ENCODE data around the gene CTTNBP2.

CTTNBP2 gene

GRCh38 chr7:117873310-117874190 is at the start of gene CTTNBP2:
Gene CTTNBP2, minus strand, starts transcription at chr7:117873441. Its CDS starts 26 bp downstream, at chr7:117873415.
- DNase-seq, result no peak

GRCh38 chr7:117916309-117916708 is 43.1 kb upstream of the CTTNBP2 start:
- DNase-seq, result no peak

- no peak for DNase-seq
Measured at GRCh38 chr7:117912421-117912820, 39.2 kb upstream of the CTTNBP2 start.

- DNase-seq, result no peak
Measured at GRCh38 chr7:117908031-117908795, 35.0 kb upstream of the CTTNBP2 start.

GRCh38 chr7:117907049-117907640 is 33.9 kb upstream of the CTTNBP2 start:
- no peak for DNase-seq

GRCh38 chr7:117902314-117902889 is 29.2 kb upstream of the CTTNBP2 start:
- no peak for DNase-seq

GRCh38 chr7:117901089-117901797 is 28.0 kb upstream of the CTTNBP2 start:
- DNase-seq, result no peak

GRCh38 chr7:117896339-117896738 is 23.1 kb upstream of the CTTNBP2 start:
- DNase-seq, result no peak

GRCh38 chr7:117895276-117895675 is 22.0 kb upstream of the CTTNBP2 start:
- DNase-seq, result no peak

- no peak for DNase-seq
Measured at GRCh38 chr7:117894037-117894436, 20.8 kb upstream of the CTTNBP2 start.

GRCh38 chr7:117892821-117893220 is 19.6 kb upstream of the CTTNBP2 start:
- DNase-seq, result no peak

- no peak for DNase-seq
Measured at GRCh38 chr7:117889611-117890010, 16.4 kb upstream of the CTTNBP2 start.

GRCh38 chr7:117888627-117889026 is 15.4 kb upstream of the CTTNBP2 start:
- no peak for DNase-seq

- no peak for DNase-seq
Measured at GRCh38 chr7:117882594-117882993, 9.4 kb upstream of the CTTNBP2 start.

GRCh38 chr7:117876761-117877160 is 3.5 kb upstream of the CTTNBP2 start:
- DNase-seq, result no peak

GRCh38 chr7:117875566-117875965 is 2.3 kb upstream of the CTTNBP2 start:
- no peak for DNase-seq

- DNase-seq, result no peak
Measured at GRCh38 chr7:117874191-117874700, 1.0 kb upstream of the CTTNBP2 start.

- no peak for DNase-seq
Measured at GRCh38 chr7:117872561-117873309, 506 bp downstream of the CTTNBP2 start.

- peak in 1 of 2 experiments; percentile 38 for DNase-seq
Measured at GRCh38 chr7:117871778-117872538, 1.3 kb downstream of the CTTNBP2 start.

- DNase-seq, result no peak
Measured at GRCh38 chr7:117871401-117871777, 1.9 kb downstream of the CTTNBP2 start.

Data from cerebellar nuclear complex (tissue), 1 donor.